Fibroblast of lung (primary cell): ENCODE data around the gene ARHGAP10. TPM values are rescaled to one million over a fixed set of nuclear protein-coding genes. Genes with fewer than 3 reads are reported as not detected.

ENCODE experiments used
- DNase-seq, 2 donors: peaks; one replicate each; pipeline versions ENCODE4 v3.0.0 to v3.0.0-alpha.2; 2010; ENCODE audit warnings: low read depth in 2 of 2
- H2AFZ ChIP-seq: 2 replicates; pipeline ENCODE4 v1.5.1; 2012; ENCODE audit warnings: low read length, control low read depth, inconsistent platforms
- H3K27ac ChIP-seq: 2 replicates; pipeline ENCODE4 v1.5.1; 2011; ENCODE audit warnings: low read length, control low read depth; ENCODE audit not compliant: insufficient read depth
- H3K27me3 ChIP-seq: 2 replicates; pipeline ENCODE4 v1.5.1; 2011; ENCODE audit warnings: mild to moderate bottlenecking, low read length; ENCODE audit not compliant: control insufficient read depth, insufficient read depth
- H3K36me3 ChIP-seq: 2 replicates; pipeline ENCODE4 v1.5.1; 2011; ENCODE audit warnings: low read length; ENCODE audit not compliant: control insufficient read depth, insufficient read depth
- H3K4me1 ChIP-seq: 2 replicates; pipeline ENCODE4 v1.5.1; 2011; ENCODE audit warnings: low read length; ENCODE audit not compliant: control insufficient read depth, insufficient read depth; ENCODE audit errors: extremely low read depth
- H3K4me2 ChIP-seq: 2 replicates; pipeline ENCODE4 v1.5.1; 2011; ENCODE audit warnings: low read length, control low read depth; ENCODE audit not compliant: insufficient read depth; ENCODE audit errors: extremely low read depth
- H3K4me3 ChIP-seq, 4 experiments: fragments of 200-600 bp in 1 of 4; sonication (generic) in 1 of 4; replicated peaks in 1 of 4; 2 replicates each; pipeline ENCODE4 v1.5.1; 2011 to 2016; ENCODE audit warnings: low read length in 4 of 4, low read depth in 3 of 4, mild to moderate bottlenecking in 3 of 4, control low read depth in 2 of 4, inconsistent platforms in 1 of 4, mixed read lengths in 1 of 4; ENCODE audit not compliant: insufficient read depth in 1 of 4; ENCODE audit errors: control extremely low read depth in 1 of 4
- H3K79me2 ChIP-seq: 2 replicates; pipeline ENCODE4 v1.5.1; 2012; ENCODE audit warnings: mild to moderate bottlenecking, low read length, inconsistent platforms; ENCODE audit not compliant: control insufficient read depth, insufficient read depth
- H3K9ac ChIP-seq: 2 replicates; pipeline ENCODE4 v1.5.1; 2011; ENCODE audit warnings: mild to moderate bottlenecking, low read length, control low read depth; ENCODE audit not compliant: insufficient read depth
- H3K9me3 ChIP-seq: 2 replicates; pipeline ENCODE4 v1.5.1; 2012; ENCODE audit warnings: low read depth, low read length; ENCODE audit not compliant: control insufficient read depth, insufficient read depth
- H4K20me1 ChIP-seq: 2 replicates; pipeline ENCODE4 v1.5.1; 2011; ENCODE audit warnings: low read length; ENCODE audit not compliant: control insufficient read depth, insufficient read depth; ENCODE audit errors: extremely low read depth
- EZH2 ChIP-seq: IDR thresholded peaks from 2 replicates; pipeline ENCODE4 v1.5.1; 2012; ENCODE audit warnings: low read length, control low read depth, mild to moderate bottlenecking; ENCODE audit errors: missing control alignments
- polyA plus RNA-seq, 2 donors: library from polyadenylated mRNA; depleted of rRNA in 1 of 2; stranded (reverse) in 1 of 2; unstranded in 1 of 2; fragments of >200 nt; gene quantifications; 2 replicates each; pipeline ENCODE4 v1.2.1, GENCODE V29; 2011 to 2012; ENCODE audit warnings: missing spikeins in 1 of 2
- total RNA-seq: library from RNA; depleted of rRNA; stranded (reverse); fragments of >200 nt; gene quantifications from 2 replicates; pipeline ENCODE4 v1.2.1, GENCODE V29; 2014
- TF ChIP-seq, protein P1 (sequence below), 2 donors: IDR thresholded peaks in 1 of 2; conservative IDR thresholded peaks in 1 of 2; 1 replicate in 1 of 2; 2 replicates in 1 of 2; pipeline ENCODE4 v1.5.1; 2011 to 2012; ENCODE audit warnings: low read length in 2 of 2, control low read depth in 1 of 2, inconsistent platforms in 1 of 2, low read depth in 1 of 2, mild to moderate bottlenecking in 1 of 2

Gene ARHGAP10
- total and polyA plus RNA-seq, 2 donors (not counting 1 experiment from before 2014, with no cell fraction given) = 21.6 to 35.8 TPM

DNA sequence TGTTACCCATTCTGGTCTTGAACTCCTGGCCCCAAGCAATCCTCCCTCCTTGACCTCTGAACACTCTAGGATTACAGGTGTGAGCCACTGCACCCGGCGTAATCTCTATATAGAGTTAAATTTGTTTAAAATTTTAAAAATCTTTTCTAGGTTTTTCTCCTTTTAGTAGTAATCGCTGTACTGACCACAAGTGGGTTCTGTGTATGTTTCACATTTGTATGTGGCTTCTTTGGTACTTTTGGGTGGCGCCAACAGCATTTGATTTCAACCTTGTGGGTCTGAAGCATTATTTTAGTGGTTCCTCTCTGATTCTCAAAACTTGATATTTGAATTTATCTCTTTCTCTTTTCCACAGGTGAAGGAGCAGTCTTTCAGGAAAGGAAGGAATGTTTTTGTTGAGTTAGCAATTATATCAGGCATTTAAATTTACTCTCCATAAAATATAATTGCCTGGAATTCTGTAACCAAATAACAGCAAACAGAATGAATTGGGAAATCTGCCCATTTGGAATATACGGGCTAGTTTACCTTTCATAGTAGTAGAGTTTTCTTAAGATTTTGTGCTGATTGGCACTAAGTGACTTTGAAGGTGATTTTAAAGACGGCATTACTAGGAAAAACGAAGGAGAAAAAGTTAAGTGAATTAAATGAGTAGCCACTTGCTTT, 29.5 kb downstream of the ARHGAP10 start:
- H3K4me2 ChIP-seq = no peak overlapping the region
- no peak overlapping the region for H3K27ac ChIP-seq
- H3K4me3 ChIP-seq = no peak overlapping the region
- H3K9ac ChIP-seq = no peak overlapping the region
- H4K20me1 ChIP-seq = no peaks in the 10 kb centered on the region
- no peaks in the 10 kb centered on the region for H3K4me1 ChIP-seq
- no peak for DNase-seq
- H2AFZ ChIP-seq = no peak overlapping the region
- H3K27me3 ChIP-seq = no peaks in the 10 kb centered on the region
- H3K9me3 ChIP-seq = no peaks in the 10 kb centered on the region
- no peaks in the 10 kb centered on the region for H3K36me3 ChIP-seq
- H3K79me2 ChIP-seq = peaks cover 60% of the 10 kb centered on the region
- TF ChIP-seq EZH2 = no peak
- TF ChIP-seq, protein P1, sequence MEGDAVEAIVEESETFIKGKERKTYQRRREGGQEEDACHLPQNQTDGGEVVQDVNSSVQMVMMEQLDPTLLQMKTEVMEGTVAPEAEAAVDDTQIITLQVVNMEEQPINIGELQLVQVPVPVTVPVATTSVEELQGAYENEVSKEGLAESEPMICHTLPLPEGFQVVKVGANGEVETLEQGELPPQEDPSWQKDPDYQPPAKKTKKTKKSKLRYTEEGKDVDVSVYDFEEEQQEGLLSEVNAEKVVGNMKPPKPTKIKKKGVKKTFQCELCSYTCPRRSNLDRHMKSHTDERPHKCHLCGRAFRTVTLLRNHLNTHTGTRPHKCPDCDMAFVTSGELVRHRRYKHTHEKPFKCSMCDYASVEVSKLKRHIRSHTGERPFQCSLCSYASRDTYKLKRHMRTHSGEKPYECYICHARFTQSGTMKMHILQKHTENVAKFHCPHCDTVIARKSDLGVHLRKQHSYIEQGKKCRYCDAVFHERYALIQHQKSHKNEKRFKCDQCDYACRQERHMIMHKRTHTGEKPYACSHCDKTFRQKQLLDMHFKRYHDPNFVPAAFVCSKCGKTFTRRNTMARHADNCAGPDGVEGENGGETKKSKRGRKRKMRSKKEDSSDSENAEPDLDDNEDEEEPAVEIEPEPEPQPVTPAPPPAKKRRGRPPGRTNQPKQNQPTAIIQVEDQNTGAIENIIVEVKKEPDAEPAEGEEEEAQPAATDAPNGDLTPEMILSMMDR (conservative IDR thresholded peaks at IDR 0.05 in 1 of 2, IDR thresholded peaks at IDR 0.05 in 1 of 2; ENCODE audit: low read depth in 1 of 2, low read length in 2 of 2) = no peak

DNA sequence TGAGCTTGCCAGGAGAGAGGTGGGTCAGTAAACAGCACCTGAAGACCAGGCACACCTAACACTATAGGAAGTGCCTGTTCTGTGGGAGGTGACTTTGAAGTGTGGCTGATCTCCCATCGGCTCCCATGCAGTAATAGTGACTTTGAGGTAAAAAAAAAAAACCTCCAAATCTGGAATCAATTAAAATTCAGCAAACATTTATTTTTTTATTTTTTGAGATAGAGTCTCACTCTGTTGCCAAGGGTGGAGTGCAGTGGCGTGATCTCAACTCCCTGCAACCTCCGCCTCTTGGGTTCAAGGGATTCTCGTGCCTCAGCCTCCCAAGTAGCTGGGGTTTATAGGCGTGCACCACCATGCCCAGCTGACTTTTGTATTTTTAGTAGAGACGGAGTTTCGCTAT, 32.4 kb downstream of the ARHGAP10 start:
- Histone ChIP-seq H3K36me3 (no peaks in the 10 kb centered on the region), H3K27ac (no peak overlapping the region)
- DNase-seq = no peak

DNA sequence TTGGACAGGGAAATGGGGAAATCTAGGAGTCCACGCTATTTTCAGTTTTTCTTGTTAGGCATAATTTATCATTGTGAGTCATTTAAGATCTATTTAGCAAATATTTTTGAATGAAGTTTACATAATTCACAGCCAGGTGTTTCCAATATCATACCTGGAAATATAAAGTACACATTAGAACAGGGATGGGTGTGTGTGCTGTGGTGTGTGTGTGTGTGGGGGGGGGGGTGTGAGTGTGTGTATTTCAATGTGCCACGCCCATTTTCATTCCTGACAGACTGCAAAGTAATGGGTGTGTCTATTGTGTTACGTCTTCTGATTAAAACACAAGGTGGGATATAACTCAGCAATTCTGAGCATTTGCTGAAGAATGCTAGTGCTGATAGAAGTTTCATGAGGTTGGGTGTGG, 33.2 kb downstream of the ARHGAP10 start:
- H3K4me3 ChIP-seq = no peak overlapping the region
- H3K9me3 ChIP-seq = no peaks in the 10 kb centered on the region
- peaks cover 4% of the 10 kb centered on the region for H3K4me1 ChIP-seq
- H3K9ac ChIP-seq = no peak overlapping the region
- no peak overlapping the region for H3K4me2 ChIP-seq
- no peaks in the 10 kb centered on the region for H4K20me1 ChIP-seq
- no peaks in the 10 kb centered on the region for H3K27me3 ChIP-seq
- peaks cover 48% of the 10 kb centered on the region for H3K79me2 ChIP-seq
- no peaks in the 10 kb centered on the region for H3K36me3 ChIP-seq
- H3K27ac ChIP-seq = no peak overlapping the region
- no peak overlapping the region for H2AFZ ChIP-seq
- DNase-seq = peak in 1 of 2 donors; percentile 34
- TF ChIP-seq, protein P1 (conservative IDR thresholded peaks at IDR 0.05 in 1 of 2, IDR thresholded peaks at IDR 0.05 in 1 of 2; ENCODE audit: low read depth in 1 of 2, low read length in 2 of 2) = no peak
- no peak for TF ChIP-seq EZH2

More for the DNA sequence above, 32.4 kb downstream of the ARHGAP10 start:
- Histone ChIP-seq H4K20me1 (no peaks in the 10 kb centered on the region), H3K79me2 (peaks cover 45% of the 10 kb centered on the region), H3K9me3 (no peaks in the 10 kb centered on the region), H3K27me3 (no peaks in the 10 kb centered on the region), H3K9ac (no peak overlapping the region), H3K4me1 (peaks cover 4% of the 10 kb centered on the region), H3K4me2 (no peak overlapping the region), H2AFZ (no peak overlapping the region), H3K4me3 (no peak overlapping the region)
- no peak for TF ChIP-seq EZH2
- TF ChIP-seq, protein P1 (conservative IDR thresholded peaks at IDR 0.05 in 1 of 2, IDR thresholded peaks at IDR 0.05 in 1 of 2; ENCODE audit: low read depth in 1 of 2, low read length in 2 of 2) = no peak
